ENCODE measurements around the gene IL2RA. TPM values are rescaled to one million over a fixed set of nuclear protein-coding genes. Genes with fewer than 3 reads are reported as not detected.
A peak's percentile ranks its signal among the peaks of the same experiment; 100 is the strongest.

The IL2RA gene
- total and polyA plus RNA-seq, 9 of the 15 experiments (the other 6 are each of a cell fraction or from before 2014, with no cell fraction given): 0.95 TPM; not detected in 8

DNA sequence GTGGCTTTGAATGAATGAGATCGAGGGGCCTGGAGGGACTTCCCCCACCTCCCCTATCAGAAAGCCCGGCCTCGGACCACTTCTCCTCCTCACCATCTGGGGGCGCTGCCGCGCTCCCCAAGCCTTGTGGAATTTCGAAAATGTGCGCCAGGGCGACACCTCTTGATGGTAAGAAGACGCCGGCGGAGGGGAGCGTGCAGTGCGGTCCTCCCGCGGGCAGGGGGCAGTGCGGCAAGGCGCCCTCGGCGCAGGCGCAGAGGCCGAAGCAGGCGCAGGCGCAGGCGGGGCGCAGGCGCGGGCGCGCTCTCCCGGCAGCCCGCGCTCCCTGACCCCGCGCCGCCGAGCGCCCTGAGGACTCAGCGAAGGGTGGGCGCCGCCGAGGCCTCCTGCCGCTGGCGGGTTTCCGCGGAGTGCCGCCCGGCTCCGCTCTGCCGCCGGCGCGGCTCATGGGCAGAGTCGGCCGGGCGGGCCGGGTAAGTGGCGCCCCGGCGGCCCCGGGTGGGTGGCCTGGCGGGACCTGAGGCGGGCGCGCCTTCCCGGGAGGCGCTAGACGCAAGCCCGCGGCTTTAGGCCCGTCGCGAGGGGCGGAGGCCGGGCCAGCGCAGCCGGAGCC lies 26.7 kb upstream of the IL2RA start, which contains the start of gene RBM17 (continued):
- TF ChIP-seq, protein P1, sequence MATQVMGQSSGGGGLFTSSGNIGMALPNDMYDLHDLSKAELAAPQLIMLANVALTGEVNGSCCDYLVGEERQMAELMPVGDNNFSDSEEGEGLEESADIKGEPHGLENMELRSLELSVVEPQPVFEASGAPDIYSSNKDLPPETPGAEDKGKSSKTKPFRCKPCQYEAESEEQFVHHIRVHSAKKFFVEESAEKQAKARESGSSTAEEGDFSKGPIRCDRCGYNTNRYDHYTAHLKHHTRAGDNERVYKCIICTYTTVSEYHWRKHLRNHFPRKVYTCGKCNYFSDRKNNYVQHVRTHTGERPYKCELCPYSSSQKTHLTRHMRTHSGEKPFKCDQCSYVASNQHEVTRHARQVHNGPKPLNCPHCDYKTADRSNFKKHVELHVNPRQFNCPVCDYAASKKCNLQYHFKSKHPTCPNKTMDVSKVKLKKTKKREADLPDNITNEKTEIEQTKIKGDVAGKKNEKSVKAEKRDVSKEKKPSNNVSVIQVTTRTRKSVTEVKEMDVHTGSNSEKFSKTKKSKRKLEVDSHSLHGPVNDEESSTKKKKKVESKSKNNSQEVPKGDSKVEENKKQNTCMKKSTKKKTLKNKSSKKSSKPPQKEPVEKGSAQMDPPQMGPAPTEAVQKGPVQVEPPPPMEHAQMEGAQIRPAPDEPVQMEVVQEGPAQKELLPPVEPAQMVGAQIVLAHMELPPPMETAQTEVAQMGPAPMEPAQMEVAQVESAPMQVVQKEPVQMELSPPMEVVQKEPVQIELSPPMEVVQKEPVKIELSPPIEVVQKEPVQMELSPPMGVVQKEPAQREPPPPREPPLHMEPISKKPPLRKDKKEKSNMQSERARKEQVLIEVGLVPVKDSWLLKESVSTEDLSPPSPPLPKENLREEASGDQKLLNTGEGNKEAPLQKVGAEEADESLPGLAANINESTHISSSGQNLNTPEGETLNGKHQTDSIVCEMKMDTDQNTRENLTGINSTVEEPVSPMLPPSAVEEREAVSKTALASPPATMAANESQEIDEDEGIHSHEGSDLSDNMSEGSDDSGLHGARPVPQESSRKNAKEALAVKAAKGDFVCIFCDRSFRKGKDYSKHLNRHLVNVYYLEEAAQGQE (IDR thresholded peaks at IDR 0.05; ENCODE audit: borderline replicate concordance): peak; percentile 83
- TF ChIP-seq, protein P1 (CRISPR knock-in tag; IDR thresholded peaks at IDR 0.05; ENCODE audit: low read depth): peak; percentile 64; the same call in 1 of the 2 replicates
- no peak for TF ChIP-seq GTF2A2 (tag; IDR thresholded peaks at IDR 0.05)
- TF ChIP-seq ELF4 (CRISPR knock-in tag; IDR thresholded peaks at IDR 0.05): no peak
- TF ChIP-seq RBM39 (optimal IDR thresholded peaks at IDR 0.05; ENCODE audit: low read depth, low read length): peak; percentile 87
- no peak for TF ChIP-seq HNRNPL (IDR thresholded peaks at IDR 0.05; ENCODE audit: low read depth, low read length)
- TF ChIP-seq L3MBTL2 (IDR thresholded peaks at IDR 0.05): peak; percentile 50
- no peak for TF ChIP-seq HDAC6 (IDR thresholded peaks at IDR 0.05; ENCODE audit: low read depth, low read length)
- peak; percentile 74 for TF ChIP-seq MYBL2 (IDR thresholded peaks at IDR 0.05; ENCODE audit: low read depth)
- no peak for TF ChIP-seq MYBL2 (CRISPR knock-in tag; IDR thresholded peaks at IDR 0.05; ENCODE audit: borderline replicate concordance)
- TF ChIP-seq ZNF239 (CRISPR knock-in tag; IDR thresholded peaks at IDR 0.05): no peak
- no peak for TF ChIP-seq MCM7 (IDR thresholded peaks at IDR 0.05)
- no peak for TF ChIP-seq MXI1 (IDR thresholded peaks at IDR 0.05; ENCODE audit: low read depth, low read length)
- no peak for TF ChIP-seq ZZZ3 (IDR thresholded peaks at IDR 0.05)
- TF ChIP-seq FOXM1 (IDR thresholded peaks at IDR 0.05; ENCODE audit: low read depth): peak; percentile 68
- TF ChIP-seq FOXM1 (CRISPR knock-in tag; IDR thresholded peaks at IDR 0.05; ENCODE audit: low read depth): 0 out of 2 replicates have a peak, but pooled peaks have one; percentile 68
- no peak for TF ChIP-seq ZNF589 (CRISPR knock-in tag; IDR thresholded peaks at IDR 0.05; ENCODE audit: low read depth)
- TF ChIP-seq FOXK2 (conservative IDR thresholded peaks at IDR 0.05 in 1 of 2, IDR thresholded peaks at IDR 0.05 in 1 of 2; ENCODE audit: low read depth in 2 of 2): 0 out of 4 replicates have a peak, but pooled peaks of 1 of the 2 experiments have one; percentile 34
- TF ChIP-seq MTF1 (CRISPR knock-in tag; IDR thresholded peaks at IDR 0.05; ENCODE audit: borderline replicate concordance): no peak
